ENCODE measurements around the gene PCNX2.
"Not testable (repeated sequence)": the region's sequence is repeated elsewhere in the genome, so short reads cannot be mapped to it uniquely, and the experiment has no call there.

PCNX2 gene

DNA sequence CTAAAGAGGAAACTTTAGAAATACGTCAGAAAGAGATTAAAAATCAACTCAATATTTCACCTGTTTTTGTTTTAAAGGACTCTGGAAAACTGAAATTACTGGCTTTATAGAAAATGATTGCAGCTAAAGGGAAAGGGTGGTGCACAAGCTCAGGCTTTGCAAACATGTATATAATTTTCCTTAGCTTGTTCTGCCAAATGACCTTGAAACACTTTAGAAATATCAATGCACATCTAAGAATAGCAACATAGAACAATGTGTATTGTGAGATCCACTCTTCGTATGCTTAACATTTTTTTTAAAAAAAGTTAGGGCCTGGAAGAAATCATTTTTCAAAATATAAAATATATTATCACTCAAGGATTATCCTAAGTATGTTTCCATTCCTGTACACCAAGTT is 201.3 kb downstream of the PCNX2 start:
- DNase-seq: no peak

DNA sequence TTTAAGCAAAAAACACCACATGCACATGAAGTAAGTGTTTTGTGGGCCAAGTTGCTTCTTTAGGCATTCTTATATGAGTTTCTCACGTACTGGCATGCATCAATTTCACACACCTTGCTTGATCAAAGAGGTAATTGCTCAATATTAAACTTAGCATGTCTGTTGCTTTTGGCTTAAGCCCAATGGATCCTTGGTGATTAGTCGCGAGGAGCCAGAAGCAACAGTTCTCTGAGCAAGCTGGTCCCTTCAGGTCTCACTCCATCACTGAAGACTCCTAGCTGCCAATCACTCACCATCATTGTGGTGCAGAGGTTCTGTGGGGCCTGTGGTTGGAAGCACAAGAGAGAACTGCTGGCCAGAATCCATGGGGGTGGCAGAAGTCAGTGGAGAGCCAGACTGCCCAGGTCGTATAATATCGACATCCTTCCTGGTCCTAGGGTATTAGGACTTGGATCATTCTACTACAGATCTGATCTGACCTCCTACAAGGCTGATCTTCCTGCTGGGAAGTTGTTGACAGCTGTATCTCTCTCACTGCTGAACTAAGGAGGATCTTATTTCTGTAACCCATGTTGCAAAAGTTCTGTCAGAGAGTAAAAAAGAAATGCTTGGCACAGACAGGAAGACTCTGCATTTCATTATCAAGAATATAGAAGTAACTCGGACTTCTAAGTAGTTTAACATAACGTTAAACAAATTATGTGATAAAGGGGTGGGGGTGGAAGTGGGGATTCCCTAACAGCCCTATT is 204.6 kb downstream of the PCNX2 start:
- DNase-seq: no peak

DNA sequence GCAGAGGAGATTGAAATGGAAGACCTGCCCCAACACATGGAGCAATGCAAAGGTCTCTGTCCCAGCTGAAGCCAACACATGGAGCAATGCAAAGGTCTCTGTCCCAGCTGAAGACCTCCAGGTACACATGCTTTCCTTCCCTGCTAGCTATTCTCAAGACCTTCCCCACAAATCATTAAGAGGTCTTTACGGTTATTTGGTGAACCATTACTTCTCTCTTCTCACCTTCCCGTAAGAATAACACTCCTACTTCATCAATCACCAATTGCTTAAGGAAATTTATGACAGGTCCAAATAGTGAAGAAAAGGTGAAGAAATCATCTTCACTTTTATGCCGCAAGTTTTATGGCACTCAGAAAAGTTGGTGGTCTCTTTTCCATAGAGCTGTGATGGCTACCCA is 206.3 kb downstream of the PCNX2 start:
- no peak for DNase-seq

DNA sequence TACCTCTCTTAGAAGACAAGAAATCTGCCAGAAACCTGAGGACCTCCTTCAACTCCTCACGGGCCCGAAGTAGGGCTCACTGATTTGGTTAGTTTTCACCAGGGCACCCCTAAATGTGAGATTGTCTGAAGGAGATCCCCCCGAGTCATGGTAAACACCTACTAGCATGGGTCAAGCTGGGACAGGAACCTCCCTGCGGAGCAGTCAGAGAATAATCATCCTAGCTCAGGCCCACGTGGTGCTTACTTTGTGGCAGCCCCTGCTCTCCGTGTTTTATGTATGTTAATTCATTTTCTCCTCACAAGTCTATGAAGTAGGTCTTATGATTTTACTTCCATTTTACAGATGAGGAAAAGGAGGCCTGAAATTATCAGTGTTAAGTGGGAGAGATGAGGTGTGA is 206.9 kb downstream of the PCNX2 start:
- no peak for DNase-seq

DNA sequence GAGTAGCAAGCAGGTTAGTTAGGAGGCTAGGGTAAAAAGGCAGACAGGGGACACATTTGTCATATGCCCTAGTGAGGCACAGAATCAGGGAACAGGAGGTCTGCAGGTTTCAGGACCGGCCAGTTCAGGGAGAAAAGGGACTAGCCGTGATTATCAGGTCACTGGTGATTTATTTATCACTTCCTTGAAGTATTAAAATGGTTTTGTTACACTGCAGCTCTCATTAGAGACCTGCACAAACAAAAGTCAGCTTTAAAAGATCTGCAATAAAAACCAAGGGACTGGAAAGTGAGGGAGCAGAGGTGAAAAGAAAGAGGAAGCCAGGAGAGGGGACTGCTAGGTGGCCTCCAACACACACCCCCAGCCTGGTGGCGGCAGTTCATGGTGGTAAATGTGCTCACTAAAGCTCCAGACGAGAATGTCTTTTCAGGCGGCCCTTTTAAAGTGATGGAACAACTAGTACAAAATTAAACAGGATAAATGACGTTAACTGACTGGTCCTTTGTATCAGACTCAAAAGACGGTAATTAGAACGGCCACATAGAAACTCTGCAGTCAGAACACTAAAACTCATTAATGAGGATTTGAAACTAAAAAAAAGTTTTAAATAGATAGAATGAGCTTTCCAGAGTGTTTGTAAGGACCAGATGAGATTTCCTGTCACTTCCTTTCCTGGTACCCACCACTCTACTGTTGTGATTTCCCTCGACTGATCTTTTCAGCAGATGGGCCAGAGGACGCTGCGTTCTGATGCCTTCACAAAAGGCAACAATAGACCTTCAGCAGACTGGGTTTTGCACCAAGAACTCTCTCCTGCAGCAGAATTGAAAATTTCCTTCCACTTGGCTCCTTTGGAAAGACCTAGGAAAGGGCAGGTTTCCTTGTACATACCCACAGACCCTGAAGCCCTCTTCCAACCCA is 208.3 kb downstream of the PCNX2 start:
- no peak for DNase-seq

DNA sequence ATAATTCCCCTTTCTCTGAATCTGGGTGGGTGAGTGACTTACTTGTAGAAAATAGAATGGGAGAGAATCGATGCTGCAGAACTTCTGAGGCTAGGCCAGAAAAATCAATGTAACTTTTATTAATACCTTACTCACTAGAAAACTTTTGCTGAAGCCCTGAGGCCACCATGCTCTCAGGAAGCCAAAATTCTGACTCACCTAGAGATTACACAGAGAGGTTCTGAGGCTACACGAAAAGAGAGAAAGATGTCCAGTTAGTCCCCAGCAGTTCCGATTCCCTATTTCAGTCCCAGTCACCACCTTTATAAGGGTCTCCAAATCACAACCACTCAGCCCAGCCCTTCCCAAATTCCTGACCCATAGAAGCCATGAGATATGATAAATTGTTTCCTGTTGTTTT is 210.0 kb downstream of the PCNX2 start:
- no peak for DNase-seq

DNA sequence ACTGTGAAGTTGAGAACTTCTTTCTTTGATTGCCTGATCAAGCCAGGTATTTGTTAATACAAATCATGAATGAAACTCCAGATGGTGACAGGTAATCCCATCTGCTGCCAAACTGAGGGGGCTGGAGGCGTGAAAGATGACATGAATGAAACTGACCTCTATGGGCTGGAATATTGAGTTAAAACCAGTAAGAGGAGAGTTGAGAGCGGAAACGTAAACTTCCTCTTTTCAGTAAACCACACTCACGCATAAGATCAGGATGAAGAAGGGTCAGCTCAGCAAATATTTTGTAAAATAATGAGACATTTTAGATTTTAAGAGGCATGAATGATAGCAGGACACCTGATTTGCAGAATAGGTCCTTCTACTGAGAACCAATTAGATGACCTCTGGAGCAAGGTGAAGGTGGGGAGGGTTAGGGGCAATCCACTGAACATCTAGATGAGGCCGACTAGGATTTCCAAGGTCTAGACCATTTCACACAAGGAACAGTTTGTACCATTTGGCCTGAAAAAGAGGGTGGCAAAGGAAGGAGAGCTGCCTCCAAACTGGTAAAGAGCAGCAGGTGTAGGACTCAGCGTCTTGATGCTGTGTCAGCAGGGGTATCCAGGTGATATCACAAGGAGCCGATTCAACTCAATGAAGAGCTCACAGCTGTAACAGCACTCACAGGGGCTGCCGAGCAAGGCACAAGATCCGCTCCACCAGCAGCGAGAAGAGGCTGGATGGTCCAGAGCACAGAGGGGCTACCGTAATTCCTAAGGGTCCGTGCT is 212.6 kb downstream of the PCNX2 start:
- peak in 1 of 2 donors; percentile 21 for DNase-seq

DNA sequence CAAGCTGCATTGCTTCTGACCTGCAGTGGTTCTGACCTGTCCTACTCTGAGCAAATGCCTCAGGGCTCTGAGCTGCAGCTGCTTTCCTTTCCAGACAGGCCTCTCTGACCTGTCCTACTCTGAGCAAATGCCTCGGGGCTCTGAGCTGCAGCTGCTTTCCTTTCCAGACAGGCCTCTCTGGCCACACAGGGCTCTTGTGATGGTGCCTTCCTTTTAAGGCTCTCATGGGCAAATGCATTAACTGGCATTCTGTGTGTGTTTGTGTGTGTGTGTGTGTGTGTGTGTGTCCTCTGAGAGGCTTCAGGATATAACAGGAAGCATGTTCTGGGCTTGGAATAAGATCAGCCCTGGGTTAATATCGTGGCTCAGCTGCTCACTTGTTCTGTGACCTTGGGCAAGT is 213.8 kb downstream of the PCNX2 start:
- no peak for DNase-seq

DNA sequence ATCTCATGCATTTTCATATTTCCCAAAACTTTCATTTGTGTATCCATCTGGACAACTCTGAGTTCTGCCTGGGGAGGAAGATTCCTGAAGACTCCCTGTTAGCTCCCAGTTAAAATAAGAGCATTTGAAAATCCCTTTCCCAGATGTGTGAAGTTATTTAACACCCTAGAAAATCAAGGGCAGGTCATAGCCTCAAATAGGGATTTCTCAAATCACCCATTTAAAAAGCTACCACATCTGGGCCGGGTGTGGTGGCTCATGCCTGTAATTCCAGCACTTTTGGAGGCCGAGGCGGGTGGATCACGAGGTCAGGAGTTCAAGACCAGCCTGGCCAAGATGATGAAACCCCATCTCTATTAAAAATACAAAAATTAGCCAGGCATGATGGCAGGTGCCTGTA is 214.7 kb downstream of the PCNX2 start:
- not testable (repeated sequence) for DNase-seq

DNA sequence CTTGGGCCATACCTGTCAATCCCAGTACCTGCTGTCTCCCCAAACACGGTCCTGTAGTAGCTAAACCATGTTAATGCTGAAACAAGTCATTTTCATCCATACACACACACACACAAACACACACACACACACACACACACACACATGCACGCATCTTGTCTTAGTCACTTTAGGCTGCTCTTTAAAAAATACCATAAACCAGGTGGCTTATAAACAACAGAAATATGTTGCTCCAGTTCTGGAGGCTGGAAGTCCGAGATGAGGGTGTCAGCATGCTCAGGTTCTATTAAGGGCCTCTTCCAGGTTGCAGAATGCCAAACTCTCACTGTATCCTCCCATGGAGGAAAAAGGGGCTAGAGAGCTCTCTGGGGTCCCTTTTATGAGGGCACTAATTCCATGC is 215.2 kb downstream of the PCNX2 start:
- DNase-seq: no peak

DNA sequence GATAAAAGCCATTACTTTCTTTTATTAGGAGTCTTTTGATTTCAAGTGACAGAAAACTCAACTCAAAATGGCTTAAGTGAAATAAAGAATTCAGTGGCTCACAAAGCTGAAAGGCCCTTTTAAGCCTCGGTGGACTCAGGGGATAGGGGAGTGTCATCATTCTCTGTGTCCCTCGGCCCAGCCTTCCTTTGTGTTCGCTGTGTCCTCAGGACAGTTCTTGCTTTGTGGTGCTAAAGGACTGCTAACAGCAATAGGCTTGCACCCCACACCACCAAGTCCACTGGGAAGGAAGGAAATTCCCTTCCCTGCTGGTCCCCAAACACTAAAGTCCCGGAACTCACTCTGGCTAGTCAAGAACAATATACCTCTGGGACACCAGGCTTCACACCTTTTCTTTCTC is 216.0 kb downstream of the PCNX2 start:
- DNase-seq: no peak

DNA sequence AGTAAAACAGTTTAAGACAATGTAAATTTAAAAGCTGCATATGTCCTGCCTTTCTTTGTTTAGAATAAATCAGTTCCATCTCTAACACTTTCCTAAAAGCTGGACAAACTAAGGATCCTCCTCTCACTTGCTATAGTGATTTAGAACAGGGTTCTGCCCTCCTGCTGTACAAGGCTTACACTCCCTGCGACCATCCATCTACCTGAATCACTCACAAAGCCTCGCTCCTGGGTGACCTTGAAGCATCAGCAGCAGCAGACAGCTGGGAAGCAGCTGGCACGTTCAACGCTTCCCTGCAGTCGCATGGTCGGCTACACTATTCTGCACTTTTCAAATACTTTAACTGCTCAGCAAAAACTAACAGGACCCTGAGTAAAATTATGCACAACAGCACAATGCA is 217.1 kb downstream of the PCNX2 start:
- no peak for DNase-seq

DNA sequence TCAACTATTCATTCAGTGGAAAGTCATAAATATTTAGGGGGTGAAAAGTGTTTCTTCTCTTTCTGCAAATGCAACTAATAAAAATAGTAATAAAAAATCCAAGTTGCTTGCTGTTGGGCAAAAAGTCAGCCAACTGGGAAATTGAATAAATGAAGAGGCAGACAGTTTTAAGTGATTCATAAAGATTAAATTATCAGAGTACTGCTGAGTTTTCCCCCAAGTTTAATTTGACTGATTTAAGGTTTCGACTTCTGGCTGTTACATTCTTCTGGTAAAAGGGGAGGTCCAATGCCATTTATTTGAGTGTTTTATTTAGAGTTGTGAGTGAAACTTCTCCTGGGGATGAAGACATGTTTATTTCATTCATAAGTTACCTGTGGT is 219.6 kb downstream of the PCNX2 start:
- no peak for DNase-seq

DNA sequence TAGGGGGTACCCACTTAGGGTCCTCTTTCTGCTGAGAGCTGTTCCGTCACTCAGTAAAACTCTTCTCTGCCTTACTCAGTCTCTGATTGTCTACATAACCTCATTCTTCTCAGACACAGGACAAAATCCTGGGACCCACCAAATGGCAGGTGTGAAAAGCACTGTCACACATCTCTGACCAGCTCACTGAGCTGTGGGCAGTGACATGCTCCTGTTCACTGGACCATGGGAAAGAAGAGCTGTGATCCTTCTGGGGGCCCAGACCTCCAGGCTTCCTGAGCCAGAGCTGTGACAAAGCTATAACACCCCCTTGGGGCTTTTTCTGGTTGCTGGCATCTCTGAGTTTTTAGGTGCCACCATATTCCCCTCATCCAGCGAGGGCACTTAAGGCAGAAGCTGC is 229.4 kb downstream of the PCNX2 start:
- DNase-seq: no peak

DNA sequence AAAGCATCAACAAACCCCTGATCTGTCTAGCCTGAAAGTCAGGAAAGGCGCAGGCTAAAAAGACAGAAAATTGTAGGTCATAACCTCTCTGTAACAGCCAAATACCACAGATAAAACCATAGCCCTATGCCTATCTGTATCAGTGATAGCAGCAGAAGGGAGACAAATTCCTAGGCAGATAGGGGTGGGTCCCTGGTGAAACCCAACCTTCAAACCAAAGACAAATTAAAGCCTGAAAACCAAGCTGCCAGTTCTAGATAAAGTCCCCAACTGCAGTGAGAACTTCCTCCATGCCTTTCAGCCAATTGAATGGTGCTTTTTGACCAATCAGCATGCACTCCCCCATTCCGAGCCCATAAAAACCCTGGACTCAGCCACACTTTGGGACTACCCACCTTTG is 229.8 kb downstream of the PCNX2 start:
- DNase-seq: no peak

DNA sequence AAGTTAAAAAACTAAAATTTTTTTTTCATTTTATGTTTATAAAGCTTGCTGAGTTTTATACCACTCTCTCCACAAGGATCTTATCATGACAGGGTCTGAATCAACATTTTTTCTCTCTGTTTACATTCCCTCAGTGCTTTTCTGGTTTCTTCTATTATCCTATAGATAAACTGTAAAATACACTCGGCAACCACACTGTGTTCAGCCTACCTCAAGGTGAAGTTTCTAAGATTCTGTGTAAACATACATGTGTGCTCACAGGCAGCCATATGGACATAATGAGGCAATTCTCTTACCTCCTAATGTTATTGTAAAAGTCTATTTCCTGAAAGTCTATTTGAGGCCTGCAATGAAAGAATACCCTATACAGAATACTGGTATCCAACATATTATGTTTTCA is 230.5 kb downstream of the PCNX2 start:
- DNase-seq: no peak

DNA sequence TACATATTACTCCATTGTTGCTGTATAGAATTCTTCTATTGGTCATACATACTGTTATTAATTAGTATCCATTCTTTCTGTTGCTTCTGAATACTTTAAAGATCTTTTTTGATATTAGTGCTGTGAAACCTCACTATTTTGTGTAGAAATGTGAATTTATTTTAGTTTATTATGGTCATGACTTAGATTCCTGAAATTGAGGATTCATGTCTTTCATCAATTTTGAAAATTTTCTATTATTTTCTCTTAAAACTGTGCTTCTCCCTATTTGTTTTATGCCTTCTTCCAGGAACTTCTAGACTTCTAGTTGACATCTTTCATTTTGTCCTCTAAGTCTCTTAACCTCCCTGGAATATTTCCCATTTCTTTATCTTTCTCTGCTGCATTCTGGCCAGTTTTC is 232.1 kb downstream of the PCNX2 start:
- no peak for DNase-seq

DNA sequence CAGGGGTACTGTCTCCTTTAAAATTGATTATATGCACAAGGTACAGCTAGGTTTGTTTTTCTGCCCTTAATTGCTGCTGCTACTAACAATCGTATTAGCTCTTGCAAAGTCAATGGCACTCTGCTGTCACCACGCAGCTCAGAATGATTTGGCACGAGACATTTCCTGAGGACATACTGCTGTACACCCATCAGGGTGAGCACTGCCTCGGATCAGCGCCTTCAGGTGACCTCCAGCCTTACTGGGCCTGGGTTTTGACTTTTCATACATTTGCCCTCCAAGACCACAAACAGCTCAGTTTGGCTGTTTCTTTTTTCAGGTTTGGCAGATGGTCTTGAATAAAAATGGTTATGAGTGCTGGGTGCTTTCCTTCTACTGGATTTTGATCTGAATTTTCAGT is 234.3 kb downstream of the PCNX2 start:
- no peak for DNase-seq

DNA sequence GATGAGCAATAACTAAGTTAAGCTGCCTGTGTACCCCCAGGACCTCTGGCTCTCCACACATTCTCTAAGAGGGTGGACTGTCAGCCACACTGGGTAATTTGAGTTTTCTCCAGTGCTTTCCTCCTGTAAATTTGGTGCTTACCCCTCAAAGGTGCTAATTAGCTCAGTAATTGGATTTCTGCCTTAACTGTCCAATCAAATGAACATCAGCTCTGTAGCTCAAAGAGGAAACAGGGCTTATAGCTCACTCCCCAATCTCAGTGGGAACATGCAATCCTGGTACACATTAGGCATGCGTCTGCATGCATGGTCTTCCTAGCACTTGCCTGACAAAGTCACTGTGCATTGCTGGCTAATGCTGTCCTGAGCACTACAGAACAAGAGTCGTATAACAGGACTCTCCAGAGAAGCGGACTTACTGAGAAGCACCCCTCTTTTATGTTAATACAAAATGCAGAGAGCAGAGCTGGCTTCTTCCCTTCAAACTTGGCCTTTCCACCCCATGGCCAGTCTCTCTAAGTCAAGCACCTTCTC is 235.0 kb downstream of the PCNX2 start:
- DNase-seq: no peak

DNA sequence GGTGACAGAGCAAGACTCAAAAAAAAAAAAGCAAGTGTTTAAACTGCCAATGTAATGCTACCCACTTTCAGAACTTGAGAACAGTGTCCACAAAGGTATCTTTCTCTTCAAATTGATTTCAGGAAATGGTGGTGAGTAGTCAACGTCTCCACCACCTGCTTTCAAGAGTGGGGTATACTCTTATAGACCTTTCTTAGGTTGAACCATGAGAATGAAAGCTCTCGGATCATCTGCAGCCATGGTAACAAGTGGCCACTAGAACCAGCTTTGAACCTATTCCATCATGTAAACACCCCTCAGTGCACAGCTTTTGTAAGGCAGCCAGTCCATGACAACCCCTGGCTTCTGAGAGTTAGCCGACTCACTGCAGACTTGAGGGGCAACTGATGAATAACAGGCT is 237.7 kb downstream of the PCNX2 start:
- DNase-seq: no peak

DNA sequence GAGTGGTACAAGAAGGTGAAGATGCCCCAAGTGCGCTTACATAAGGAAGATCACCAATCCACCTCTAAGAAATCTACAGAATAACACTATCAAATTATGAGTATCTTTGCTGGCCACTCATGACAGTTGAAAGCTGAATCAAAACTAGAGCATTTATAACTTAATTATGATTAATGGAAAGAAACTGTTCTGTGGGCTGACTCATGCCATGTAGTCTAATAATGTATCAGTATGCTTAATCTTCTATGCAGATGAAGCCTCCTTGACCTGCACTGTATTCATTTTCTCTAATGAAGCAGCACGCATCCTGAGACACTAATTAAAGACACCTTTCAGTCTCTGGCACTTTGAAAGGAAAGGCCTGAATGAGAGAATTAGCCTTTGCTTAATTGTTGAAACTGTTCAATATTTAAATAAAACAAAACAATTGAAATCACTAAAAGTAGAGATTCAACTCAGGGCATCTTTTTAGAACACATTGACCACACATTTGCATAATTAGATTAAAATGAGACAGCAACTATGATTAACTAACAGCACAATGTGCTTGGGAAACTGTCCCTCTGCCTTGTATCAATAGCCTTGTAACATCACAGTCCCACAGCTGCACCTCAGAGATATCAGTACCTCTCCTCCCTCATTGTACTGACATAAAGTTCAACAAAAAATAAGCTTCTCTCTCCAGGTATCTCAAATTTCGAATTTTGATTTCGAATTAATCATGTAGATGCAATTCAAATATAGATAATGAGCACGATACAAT is 239.5 kb downstream of the PCNX2 start:
- DNase-seq: no peak

DNA sequence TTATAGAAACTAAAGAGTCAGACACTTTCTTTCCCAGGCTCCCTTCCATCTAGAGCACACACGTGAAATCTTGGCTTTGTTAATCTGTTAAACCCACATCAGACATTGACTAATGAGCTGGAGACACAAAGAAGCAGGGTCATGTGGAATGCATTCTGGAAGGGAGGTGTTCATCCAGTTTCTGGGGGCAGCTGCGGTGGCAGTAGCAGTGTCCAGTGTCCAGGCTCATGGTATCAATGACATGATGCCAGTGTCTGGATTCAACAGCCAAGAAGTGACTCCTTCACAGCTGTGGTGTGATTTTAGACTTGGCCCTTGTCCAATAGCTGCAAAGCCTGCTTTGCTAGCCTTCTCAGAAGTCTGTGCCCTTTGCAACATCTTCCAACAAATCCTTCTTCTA is 249.9 kb downstream of the PCNX2 start:
- no peak for DNase-seq

DNA sequence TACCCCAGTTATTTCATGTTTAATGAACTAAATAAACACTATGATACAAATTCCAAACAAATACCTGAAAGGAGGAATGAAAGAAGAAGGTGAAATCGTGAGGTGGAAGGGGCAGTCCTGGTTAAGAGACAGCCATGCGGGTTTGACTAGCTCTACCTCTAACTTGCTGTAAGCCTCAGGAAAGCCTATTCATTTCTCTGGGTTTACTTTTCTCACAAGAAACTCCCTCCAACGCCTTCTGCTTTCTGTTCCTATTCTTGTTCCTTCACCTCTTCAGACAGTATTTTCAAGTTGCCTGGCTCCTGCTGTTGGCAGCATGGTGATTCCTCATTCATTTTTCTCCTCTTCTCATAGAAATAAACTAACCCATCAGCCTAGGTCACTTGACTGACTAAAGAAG is 252.7 kb downstream of the PCNX2 start:
- no peak for DNase-seq

Measured in bone marrow (tissue), 2 donors.